ENCODE results near the gene ANGPTL4. TPM values are rescaled to one million over a fixed set of nuclear protein-coding genes. Genes with fewer than 3 reads are reported as not detected.
A peak's percentile ranks its signal among the peaks of the same experiment; 100 is the strongest.

The ANGPTL4 gene
- total and polyA plus RNA-seq, 2 of the 13 experiments (the other 11 are each of a cell fraction or from before 2014, with no cell fraction given): 0.80 to 21.7 TPM

- TF ChIP-seq ZNF280D (CRISPR knock-in tag; IDR thresholded peaks at IDR 0.05) (peak; percentile 96), ZNF230 (CRISPR knock-in tag; IDR thresholded peaks at IDR 0.05) (no peak), KDM4B (CRISPR knock-in tag; IDR thresholded peaks at IDR 0.05) (0 out of 2 replicates have a peak, but pooled peaks have one; percentile 64), JUND (CRISPR knock-in tag; IDR thresholded peaks at IDR 0.05) (peak; percentile 80; the same call in 1 of the 2 replicates), ZNF710 (CRISPR knock-in tag; IDR thresholded peaks at IDR 0.05; ENCODE audit: borderline replicate concordance) (peak; percentile 83; the same call in 1 of the 2 replicates), SNAPC2 (CRISPR knock-in tag; IDR thresholded peaks at IDR 0.05) (peak; percentile 19; the same call in 1 of the 2 replicates), POLR2AphosphoS5 (IDR thresholded peaks at IDR 0.05; ENCODE audit: low read depth, low read length) (no peak), IKZF5 (CRISPR knock-in tag; IDR thresholded peaks at IDR 0.05) (peak; percentile 34; the same call in 1 of the 2 replicates), HOXA5 (CRISPR knock-in tag; IDR thresholded peaks at IDR 0.05) (no peak), EP300 (IDR thresholded peaks at IDR 0.05; ENCODE audit: low read depth in 2 of 2, low read length in 2 of 2) (peak in 1 of 2 experiments; percentile 92; a peak in 2 of 4 replicates), EP300 (CRISPR knock-in tag; IDR thresholded peaks at IDR 0.05; ENCODE audit: borderline replicate concordance) (peak; percentile 56), ZNF746 (CRISPR knock-in tag; IDR thresholded peaks at IDR 0.05) (peak; percentile 50; the same call in 1 of the 2 replicates), FOXA1 (IDR thresholded peaks at IDR 0.05) (peak; percentile 88), FOXA1 (CRISPR knock-in tag; IDR thresholded peaks at IDR 0.05) (peak; percentile 90), HMG20A (CRISPR knock-in tag; IDR thresholded peaks at IDR 0.05; ENCODE audit: borderline replicate concordance) (peak; percentile 72; the same call in 1 of the 2 replicates), NFATC3 (CRISPR knock-in tag; IDR thresholded peaks at IDR 0.05) (no peak), ZBTB3 (CRISPR knock-in tag; IDR thresholded peaks at IDR 0.05; ENCODE audit: borderline replicate concordance, low read depth) (peak; percentile 99), TFE3 (CRISPR knock-in tag; IDR thresholded peaks at IDR 0.05) (0 out of 2 replicates have a peak, but pooled peaks have one; percentile 40), FOXJ3 (CRISPR knock-in tag; IDR thresholded peaks at IDR 0.05; ENCODE audit: borderline replicate concordance) (peak; percentile 82; the same call in 1 of the 2 replicates), MEIS2 (CRISPR knock-in tag; IDR thresholded peaks at IDR 0.05) (peak; percentile 93)
Observed at GRCh38 chr19:8387688-8388611, 24.0 kb downstream of the ANGPTL4 start (continued).
